GM19324 (cell line): ENCODE data around the gene F2R.
"Not testable (repeated sequence)": the region's sequence is repeated elsewhere in the genome, so short reads cannot be mapped to it uniquely, and the experiment has no call there.

ENCODE experiments used
- ATAC-seq: cut with Tn5 transposase; IDR thresholded peaks from one replicate; pipeline ENCODE4 v1.9.1; 2021; ENCODE audit warnings: mild to moderate bottlenecking, moderate library complexity; ENCODE audit not compliant: unreplicated experiment, low FRiP score

The F2R gene

DNA sequence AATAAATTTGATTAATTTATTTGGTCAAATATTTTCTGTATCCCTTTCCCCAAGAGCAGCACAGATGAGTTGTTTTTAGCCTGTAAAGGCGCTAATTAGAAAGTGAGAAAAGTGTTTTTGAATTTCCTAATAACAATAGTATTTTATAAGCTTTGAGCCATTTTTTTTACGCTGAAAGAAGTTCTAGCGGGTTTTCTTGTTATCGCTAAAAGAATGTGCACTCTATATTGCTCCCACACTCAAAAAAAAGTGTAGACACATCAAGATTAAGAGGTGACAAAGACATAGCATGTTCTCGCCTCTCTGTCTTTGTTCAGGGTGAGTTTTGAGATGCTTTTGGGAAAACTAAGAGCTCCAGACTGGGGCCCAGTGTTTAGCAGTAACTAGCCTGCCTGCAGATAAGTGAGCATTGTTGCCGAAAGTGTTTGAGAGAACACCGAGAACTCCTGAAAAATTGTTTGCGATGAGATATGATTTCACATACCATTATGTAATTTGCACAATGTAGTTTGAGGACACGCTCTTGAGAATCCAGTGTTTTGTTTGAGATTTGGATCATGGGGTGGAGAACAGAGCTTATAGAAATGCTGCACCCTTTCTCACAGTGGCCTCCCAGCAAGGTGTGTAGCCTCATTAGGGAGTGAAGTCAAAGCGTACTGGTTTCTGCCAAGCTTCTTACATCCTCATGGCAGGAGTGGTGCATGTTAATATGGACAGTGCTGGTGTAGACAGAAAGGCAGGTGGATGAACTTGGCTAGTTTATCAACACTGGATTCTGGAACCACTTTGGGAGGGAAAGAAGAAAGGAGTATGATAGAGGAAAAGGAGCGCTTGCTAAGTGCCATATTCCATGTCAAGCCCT, 1.5 kb downstream of the F2R start:
- no peak for ATAC-seq

DNA sequence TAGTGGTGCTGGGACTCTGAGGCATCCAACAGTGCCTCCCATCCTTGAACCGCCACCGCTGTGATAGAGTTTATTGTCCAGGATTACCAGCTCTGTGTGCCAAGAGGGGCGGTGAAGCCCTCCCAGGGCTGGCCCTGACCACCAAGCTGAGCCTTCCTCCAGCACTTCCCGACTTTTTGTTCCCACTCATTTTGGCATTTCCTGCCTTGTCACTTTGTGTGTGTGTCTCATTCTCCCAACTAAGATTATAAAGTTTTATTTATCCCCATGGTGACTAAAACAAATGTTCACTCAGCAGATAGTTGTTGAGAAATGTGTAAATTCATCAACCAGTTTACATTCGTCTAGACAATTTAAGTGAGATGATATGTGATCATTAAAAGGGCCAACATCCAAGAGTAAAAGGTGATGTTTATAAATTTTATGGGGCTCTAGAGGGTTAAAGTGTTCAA, 2.5 kb downstream of the F2R start:
- ATAC-seq, result no peak

DNA sequence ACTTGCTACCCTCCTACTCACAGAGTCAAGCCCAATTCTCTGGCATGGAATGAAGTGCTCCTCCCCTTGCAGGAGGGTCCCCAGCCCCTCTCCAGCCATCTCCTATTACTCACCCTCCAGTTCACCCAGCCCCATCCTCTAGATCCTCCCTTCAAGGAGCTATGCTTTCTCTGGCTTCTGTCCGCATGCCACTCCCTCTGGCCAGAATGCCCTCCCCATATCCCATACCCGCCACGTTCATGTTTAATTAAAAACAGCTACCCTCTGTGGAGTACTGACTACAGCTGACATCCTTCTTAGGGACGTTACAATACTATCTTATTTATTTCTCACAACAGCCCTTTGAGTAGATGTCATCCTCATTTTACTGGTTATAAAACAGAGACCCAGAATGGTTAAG, 3.0 kb downstream of the F2R start:
- ATAC-seq, result no peak

DNA sequence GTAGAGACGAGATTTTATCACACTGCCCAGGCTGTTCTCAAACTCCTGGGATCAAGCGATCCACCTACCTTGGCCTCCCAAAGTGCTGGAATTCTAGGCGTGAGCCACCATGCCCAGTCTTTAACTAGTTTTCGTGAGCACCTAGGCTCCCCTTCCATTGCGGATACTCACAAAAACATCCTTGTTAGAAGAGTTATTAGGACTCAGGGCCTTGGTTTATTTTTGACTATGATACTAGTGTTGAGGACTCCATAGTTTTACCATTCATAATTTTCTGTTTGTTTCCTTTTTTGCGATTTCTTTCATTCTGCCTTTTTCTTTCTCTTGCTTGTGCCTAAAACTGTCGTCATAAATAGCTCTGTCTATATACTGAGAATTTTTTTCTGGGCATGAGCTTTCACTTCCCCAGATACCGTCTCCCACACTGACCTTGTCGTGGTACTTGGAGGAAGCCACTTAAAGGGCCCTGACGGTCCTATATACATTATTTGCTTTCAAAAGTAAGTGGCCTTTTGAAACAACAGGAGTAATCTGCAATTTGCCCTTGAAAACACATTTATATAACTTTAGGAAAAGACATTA, 5.2 kb downstream of the F2R start:
- peak; percentile 85 for ATAC-seq

DNA sequence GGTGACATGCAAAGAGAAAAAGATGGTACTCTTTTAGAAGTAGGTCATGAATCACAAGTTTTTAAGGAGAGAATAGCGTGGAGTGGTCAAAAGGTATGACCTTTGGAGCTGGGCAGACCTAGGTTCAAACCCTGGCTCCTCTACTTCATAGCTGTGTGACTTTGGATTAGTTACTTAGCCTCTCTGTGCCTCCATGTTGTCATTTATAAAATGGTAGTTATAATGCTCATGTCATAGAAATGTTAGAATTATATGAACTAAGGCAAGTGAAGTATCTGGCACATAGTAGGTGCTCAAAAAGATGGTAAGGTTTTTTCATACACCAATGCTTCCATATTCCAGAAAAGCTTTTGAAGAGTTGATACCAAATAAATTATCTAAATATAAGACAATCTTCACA, 7.3 kb downstream of the F2R start:
- ATAC-seq, result no peak

DNA sequence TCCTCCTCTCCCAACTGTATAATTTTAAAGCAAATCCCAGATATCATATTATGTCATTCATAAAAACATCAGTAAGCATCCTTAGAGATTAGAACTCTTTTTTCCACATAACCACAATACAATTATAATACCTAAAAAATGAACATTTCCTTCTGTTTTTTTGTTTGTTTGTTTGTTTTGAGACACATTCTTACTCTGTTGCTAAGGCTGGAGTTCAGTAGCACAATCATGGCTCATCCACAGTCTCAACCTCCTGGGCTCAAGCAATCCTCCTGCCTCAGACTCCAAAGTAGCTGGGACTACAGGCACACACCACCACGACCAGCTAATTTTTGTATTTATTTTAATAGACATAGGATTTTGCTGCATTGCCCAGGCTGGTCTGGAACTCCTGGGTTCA, 8.0 kb downstream of the F2R start:
- ATAC-seq, result no peak

DNA sequence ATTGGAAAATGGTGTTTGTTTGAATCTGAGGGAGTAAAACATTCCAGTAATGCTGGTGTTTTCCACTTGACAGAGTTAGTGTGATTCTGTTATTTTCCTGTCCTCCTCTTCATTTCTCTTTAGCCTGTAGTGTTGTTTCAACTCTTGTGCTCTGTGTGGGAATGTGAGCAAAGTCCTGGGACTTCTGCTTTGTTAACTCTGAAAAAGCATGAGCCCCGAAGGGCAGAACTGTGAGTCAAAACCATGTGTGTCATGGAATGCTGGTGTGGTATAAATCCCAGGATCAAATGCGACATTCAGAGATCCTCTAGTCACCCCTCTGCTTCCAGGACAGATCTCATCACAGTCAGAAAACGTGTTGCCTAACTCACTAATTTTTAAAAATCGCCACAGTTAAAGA, 8.9 kb downstream of the F2R start:
- no peak for ATAC-seq

DNA sequence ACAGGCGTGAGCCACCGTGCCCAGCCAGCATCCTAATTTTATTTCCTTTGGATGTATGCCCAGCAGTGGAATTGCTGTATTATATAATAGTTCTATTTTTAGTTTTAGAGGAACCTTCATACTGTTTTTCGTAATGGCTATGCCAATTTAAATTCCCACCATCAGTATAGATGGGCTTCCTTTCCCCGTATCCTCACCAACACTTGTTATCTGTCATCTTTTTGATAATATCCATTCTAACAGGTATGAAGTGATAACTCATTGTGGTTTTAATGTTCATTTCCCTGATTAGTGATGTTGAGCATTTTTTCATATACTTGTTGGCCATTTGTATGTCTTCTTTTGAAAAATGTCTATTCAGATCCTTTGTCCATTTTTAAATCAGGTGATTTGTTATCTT, 13.0 kb downstream of the F2R start:
- no peak for ATAC-seq

DNA sequence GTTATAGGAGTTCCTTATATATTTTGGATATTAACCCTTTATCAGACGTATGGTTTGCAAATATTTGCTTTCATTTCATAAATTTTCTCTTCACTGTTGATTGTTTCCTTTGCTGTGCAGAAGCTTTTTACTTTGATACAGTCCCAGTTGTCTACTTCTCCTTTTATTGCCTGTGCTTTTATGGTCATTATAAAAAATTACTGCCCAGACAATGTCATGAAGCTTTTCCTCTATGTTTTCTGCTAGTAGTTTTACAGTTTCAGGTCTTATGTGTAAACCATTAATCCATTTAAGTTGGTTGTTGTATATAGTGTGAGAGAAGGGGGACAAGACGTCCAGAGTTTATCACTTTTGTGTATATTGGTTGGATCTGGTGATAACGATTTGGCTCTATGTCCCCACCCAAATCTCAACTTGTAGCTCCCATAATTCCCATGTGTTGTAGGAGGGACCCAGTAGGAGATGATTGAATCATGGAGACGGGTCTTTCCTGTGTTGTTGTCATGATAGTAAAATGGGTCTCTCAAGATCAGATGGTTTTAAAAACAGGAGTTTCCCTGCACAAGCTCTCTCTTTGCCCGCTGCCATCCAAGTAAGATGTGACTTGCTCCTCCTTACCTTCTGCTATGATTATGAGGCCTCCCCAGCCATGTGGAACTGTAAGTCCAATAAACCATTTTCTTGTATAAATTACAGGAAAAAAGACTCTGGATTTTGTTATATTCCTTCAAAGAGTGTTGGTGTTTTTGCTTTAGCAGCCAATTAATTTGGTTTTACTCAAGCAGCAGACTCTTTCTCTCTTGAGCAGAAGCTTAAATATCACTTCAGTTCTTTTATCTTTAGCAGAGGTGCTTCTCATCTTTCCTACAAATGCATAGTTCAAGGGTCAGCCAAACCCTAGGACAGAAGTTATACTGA, 13.7 kb downstream of the F2R start:
- no peak for ATAC-seq

DNA sequence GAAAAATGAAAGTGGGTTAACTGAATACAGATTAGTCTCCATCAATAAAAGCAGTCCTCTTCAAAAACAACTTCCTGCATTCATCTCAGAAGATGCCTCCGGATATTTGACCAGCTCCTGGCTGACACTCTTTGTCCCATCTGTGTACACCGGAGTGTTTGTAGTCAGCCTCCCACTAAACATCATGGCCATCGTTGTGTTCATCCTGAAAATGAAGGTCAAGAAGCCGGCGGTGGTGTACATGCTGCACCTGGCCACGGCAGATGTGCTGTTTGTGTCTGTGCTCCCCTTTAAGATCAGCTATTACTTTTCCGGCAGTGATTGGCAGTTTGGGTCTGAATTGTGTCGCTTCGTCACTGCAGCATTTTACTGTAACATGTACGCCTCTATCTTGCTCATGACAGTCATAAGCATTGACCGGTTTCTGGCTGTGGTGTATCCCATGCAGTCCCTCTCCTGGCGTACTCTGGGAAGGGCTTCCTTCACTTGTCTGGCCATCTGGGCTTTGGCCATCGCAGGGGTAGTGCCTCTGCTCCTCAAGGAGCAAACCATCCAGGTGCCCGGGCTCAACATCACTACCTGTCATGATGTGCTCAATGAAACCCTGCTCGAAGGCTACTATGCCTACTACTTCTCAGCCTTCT, 16.6 kb downstream of the F2R start:
- peak; percentile 14 for ATAC-seq

DNA sequence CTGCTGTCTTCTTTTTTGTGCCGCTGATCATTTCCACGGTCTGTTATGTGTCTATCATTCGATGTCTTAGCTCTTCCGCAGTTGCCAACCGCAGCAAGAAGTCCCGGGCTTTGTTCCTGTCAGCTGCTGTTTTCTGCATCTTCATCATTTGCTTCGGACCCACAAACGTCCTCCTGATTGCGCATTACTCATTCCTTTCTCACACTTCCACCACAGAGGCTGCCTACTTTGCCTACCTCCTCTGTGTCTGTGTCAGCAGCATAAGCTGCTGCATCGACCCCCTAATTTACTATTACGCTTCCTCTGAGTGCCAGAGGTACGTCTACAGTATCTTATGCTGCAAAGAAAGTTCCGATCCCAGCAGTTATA, 17.1 kb downstream of the F2R start:
- peak; percentile 80 for ATAC-seq

DNA sequence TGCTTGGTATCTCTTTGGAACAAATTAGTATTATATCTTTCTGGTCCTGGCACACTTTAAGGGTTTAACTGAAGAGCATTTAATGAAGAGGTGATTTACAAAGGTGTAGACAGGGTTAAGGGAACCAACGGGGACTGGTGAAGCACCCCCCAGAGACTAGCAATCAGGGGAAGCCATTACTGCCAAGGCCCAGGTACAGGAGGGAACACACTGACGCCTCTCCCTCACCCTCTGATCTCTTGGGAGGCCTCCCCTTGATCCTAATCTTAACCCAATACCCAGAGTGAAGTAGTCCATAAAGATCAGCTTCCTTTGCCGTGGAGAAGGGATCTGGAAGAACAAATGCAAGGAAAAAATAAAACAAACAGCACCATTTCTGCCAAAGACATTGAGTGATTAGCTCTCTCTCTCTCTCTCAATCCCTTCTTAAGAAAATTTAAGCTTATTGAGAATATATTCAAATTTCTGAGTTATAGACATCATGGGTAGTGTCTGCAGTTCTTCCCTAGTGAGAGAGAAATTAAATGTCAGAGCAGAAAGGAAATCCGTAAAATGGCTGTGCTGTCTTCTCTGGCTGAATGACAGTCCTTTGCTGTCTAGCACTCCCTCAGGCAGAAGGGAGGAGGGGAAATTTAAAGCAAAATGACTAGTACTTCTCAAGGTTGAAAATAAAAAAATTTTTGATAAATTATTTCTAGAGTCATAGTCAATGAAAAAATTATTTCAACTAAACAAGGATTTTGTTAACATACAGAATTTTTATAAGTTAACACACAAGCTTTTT, 20.0 kb downstream of the F2R start:
- no peak for ATAC-seq

DNA sequence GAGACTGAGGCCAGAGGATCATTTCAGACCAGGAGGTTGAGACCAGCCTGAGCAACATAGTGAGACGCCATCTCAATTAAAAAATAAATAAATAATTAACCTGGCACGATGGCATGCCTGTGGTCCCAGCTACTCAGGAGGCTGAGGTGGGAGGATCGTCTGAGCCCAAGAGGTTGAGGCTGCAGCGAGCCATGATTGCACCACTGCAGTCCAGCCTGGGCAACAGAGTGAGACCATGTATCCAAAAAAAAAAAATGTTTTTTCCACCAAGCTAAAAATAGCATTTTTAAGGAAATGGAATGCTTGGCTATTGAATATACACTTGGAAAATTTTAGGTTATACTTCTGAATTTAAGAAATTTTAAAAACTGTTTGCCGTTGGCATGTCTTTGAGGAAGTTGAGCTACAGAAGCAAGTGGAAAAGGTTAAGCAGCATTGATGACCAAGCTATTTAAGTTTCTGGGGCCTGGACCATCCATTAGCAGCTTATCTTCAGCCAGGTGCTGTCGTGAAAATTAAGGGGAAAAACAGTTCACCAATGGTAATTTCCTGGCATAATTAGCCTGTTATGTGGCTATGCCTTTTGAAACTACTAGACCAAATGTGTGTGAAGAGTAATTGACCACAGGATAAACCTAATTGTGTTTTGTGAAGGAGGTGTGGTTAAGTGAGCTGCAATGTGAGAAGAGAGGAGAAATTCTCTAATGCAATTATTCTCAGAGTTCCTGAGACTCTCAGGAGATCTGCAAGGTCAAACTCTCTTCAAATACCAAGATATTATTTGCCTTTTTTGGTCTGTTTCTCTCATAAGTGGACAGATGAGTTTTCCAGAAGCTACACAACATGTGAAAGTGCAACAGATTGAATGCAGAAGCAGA, 21.0 kb downstream of the F2R start:
- ATAC-seq, result no peak

DNA sequence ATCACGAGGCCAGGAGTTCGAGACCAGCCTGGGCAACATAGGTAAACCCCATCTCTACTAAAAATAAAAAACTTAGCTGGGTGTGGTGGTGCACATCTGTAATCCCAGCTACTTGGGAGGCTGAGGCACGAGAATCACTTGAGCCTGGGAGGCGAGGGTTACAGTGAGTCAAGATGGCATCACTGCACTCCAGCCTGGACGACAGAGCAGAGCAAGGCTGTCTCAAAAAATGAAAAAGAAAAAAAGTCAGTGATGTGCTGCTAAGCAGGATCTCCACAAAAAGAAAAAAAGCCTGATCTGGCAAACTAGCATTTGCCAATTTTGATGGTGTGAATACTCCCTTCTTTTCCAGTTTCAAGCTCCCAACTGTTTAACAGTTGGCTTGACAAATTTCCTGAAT, 21.9 kb downstream of the F2R start:
- ATAC-seq, result no peak

DNA sequence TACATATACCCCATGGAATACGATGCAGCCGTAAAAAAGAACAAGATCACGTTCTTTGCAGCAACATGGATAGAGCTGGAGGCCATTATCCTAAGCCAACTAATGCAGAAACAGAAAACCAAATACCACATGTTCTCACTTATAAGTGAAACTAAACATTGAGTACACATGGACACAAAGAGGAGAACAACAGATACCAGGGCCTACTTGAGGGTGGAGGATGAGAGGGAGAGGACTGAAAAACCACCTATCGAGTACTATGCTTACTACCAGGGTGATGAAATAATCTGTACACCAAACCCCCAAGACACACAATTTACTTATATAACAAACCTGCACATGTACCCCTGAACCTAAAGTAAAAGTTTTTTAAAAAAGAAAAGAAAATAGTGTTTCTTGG, 25.6 kb downstream of the F2R start:
- not testable (repeated sequence) for ATAC-seq

DNA sequence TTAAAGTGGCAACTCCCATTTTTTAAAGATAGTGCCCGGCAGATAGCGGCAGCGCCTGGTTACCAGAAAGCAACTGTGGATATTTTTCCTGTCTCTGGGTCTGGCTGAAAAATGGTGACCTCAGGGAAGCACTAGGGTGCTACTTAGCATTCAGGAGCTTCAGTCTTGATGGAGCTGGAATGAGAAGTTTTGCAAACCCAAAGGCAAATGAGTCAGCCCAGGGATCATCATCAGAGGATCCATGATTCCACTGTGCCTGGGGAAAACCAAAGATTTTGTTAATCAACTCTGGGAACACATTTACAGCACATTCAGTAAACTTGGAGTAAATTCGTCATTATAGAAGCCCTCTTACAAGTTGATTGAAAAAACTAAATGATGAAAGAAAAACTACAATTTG, 26.7 kb downstream of the F2R start:
- ATAC-seq, result no peak

DNA sequence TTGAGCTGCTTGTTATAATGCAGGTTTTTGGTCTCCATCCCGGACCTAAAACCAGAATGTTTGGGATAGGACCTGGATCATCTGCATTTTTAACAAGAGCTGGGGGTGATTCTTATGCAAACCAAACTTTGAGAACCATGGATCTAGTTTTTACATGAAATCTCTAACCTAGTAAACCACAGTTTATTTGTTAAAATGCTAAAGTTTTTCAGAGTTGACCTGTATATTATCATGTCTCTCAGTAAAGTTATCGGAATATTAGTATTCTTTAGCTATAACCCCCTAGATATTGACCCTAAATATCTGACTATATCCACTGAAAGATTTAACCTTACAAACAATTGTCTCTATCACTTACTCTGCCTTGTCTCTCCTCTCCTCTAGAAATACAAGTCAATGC, 28.7 kb downstream of the F2R start:
- ATAC-seq, result no peak

DNA sequence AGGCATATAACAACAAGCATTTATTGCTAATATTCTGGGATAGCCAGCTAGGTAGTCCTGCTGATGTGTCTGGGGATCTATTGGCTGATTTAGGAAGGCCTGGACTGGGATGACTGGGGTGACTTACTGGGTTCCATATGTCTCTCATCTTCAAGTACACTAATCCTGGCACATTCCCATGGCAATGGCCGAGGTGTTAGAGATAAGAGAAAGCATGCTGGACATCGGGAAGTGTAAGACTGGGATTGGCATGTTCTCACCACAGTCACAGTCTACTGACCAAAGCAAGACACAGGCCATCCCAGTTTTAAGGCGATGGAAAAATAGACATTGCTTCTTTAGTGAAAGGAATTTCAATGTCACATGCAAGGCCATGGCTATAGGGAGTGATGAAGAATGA, 29.7 kb downstream of the F2R start:
- ATAC-seq, result no peak

DNA sequence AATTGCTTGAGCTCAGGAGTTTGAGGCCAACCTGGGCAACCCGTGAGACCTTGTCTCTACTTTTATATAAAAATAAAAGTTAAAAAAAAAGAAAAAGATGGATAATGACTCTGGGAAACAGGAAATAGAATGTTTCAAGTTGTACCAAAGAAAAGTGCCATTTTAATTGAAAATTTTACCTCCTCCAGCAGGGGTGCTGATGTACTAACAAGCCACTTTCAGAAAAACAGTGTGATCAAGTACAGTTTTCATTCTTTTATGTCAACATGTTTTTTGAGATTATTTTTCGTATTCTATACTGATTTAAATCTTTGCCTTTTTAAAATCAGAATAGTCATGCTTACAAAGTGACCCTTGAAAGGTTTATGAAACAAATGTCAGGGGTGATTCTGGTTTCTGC, 30.8 kb downstream of the F2R start:
- no peak for ATAC-seq
